Activated T-cell treated with anti-CD3 and anti-CD28 coated beads, Interleukin-2, amount 50 U/mL, for 72 hours (primary cell): ENCODE measurements around the gene FAAP20. TPM values are rescaled to one million over a fixed set of nuclear protein-coding genes. Genes with fewer than 3 reads are reported as not detected.

ENCODE experiments used
- ATAC-seq, 2 donors: fragments of 150-1000 bp; cut with Tn5 transposase; replicated peaks in 1 of 2; 2 replicates each; pipeline ENCODE4 v1.10.0; 2021; ENCODE audit warnings: moderate library complexity in 2 of 2, mild to moderate bottlenecking in 1 of 2
- DNase-seq, 2 donors: peaks; one replicate each; pipeline ENCODE4 v3.0.0; 2021 to 2022; ENCODE audit warnings: mixed read lengths in 1 of 2
- H3K27ac Mint-ChIP-seq: one replicate; pipeline ENCODE4 v1.8.0; 2022; ENCODE audit warnings: mild to moderate bottlenecking, moderate library complexity, mixed read lengths
- H3K27me3 Mint-ChIP-seq: one replicate; pipeline ENCODE4 v1.8.0; 2022; ENCODE audit warnings: low read depth, mixed read lengths
- H3K36me3 Mint-ChIP-seq, 2 donors: one replicate each; pipeline ENCODE4 v1.8.0; 2022; ENCODE audit warnings: mixed read lengths in 2 of 2, mild to moderate bottlenecking in 1 of 2; ENCODE audit not compliant: insufficient read depth in 2 of 2
- H3K4me1 Mint-ChIP-seq: one replicate; pipeline ENCODE4 v1.8.0; 2022; ENCODE audit warnings: low read depth, mixed read lengths
- H3K4me3 Mint-ChIP-seq, 2 donors: one replicate each; pipeline ENCODE4 v1.8.0; 2022; ENCODE audit warnings: mild to moderate bottlenecking in 2 of 2, mixed read lengths in 2 of 2, moderate library complexity in 2 of 2
- H3K9me3 Mint-ChIP-seq, 2 donors: one replicate each; pipeline ENCODE4 v1.8.0; 2022; ENCODE audit warnings: mixed read lengths in 2 of 2
- total RNA-seq, 2 donors: library from RNA; stranded (reverse); gene quantifications; one replicate each; pipeline ENCODE4 v1.2.3, GENCODE V29; 2022

Gene FAAP20
- total RNA-seq, 2 donors from 2014 or later = 74.6 to 80.4 TPM

GRCh38 chr1:2234762-2235113 lies 40.2 kb upstream of the FAAP20 start:
- H3K4me1 Mint-ChIP-seq = peaks cover 84% of the 10 kb centered on the region
- ATAC-seq = peak in 1 of 2 donors; percentile 18

GRCh38 chr1:2233997-2234761 lies 39.6 kb upstream of the FAAP20 start:
- Mint-ChIP-seq H3K4me1 (peaks cover 79% of the 10 kb centered on the region), H3K4me3 (peak overlapping the region; percentile 92), H3K9me3 (no peaks in the 10 kb centered on the region), H3K27me3 (no peaks in the 10 kb centered on the region), H3K36me3 (peaks cover 6 to 8% of the 10 kb centered on the region in 2 donors), H3K27ac (peak overlapping the region; percentile 92)
- ATAC-seq (peak; percentile 57 to 64), DNase-seq (peak; percentile 65 to 74)

More at GRCh38 chr1:2234762-2235113, 40.2 kb upstream of the FAAP20 start:
- DNase-seq = no peak
- H3K27me3 Mint-ChIP-seq = no peaks in the 10 kb centered on the region
- H3K4me3 Mint-ChIP-seq = peak overlapping the region; percentile 92
- H3K9me3 Mint-ChIP-seq = no peaks in the 10 kb centered on the region
- H3K27ac Mint-ChIP-seq = peak overlapping the region; percentile 92
- H3K36me3 Mint-ChIP-seq = peaks cover 4 to 6% of the 10 kb centered on the region in 2 donors

GRCh38 chr1:2233468-2233867 lies 38.9 kb upstream of the FAAP20 start:
- H3K4me3 Mint-ChIP-seq = peak overlapping the region; percentile 92
- peaks cover 73% of the 10 kb centered on the region for H3K4me1 Mint-ChIP-seq
- H3K36me3 Mint-ChIP-seq = peaks cover 8 to 10% of the 10 kb centered on the region in 2 donors
- no peak for DNase-seq
- ATAC-seq = no peak
- H3K9me3 Mint-ChIP-seq = no peaks in the 10 kb centered on the region
- no peaks in the 10 kb centered on the region for H3K27me3 Mint-ChIP-seq
- H3K27ac Mint-ChIP-seq = no peak overlapping the region

GRCh38 chr1:2232916-2233438 lies 38.4 kb upstream of the FAAP20 start:
- no peaks in the 10 kb centered on the region for H3K27me3 Mint-ChIP-seq
- peaks cover 8 to 10% of the 10 kb centered on the region in 2 donors for H3K36me3 Mint-ChIP-seq
- no peak for ATAC-seq
- no peak for DNase-seq
- peaks cover 73% of the 10 kb centered on the region for H3K4me1 Mint-ChIP-seq
- no peaks in the 10 kb centered on the region for H3K9me3 Mint-ChIP-seq
- H3K27ac Mint-ChIP-seq = peak overlapping the region; percentile 26
- peak overlapping the region; percentile 92 for H3K4me3 Mint-ChIP-seq

GRCh38 chr1:2232255-2232915 lies 37.8 kb upstream of the FAAP20 start:
- Mint-ChIP-seq H3K27ac (peak overlapping the region; percentile 84), H3K4me3 (peak overlapping the region; percentile 92), H3K36me3 (peaks cover 8 to 10% of the 10 kb centered on the region in 2 donors), H3K4me1 (peaks cover 68% of the 10 kb centered on the region), H3K9me3 (no peaks in the 10 kb centered on the region), H3K27me3 (no peaks in the 10 kb centered on the region)
- DNase-seq (no peak), ATAC-seq (no peak)

GRCh38 chr1:2231532-2232254 lies 37.1 kb upstream of the FAAP20 start:
- Mint-ChIP-seq H3K9me3 (no peaks in the 10 kb centered on the region), H3K4me3 (peak overlapping the region; percentile 92), H3K27ac (peak overlapping the region; percentile 84), H3K27me3 (no peaks in the 10 kb centered on the region), H3K36me3 (peaks cover 8 to 10% of the 10 kb centered on the region in 2 donors), H3K4me1 (peaks cover 61% of the 10 kb centered on the region)
- ATAC-seq = peak; percentile 16 to 25
- peak; percentile 76 to 81 for DNase-seq

- ATAC-seq = no peak
- Mint-ChIP-seq H3K4me1 (peaks cover 54% of the 10 kb centered on the region), H3K27me3 (no peaks in the 10 kb centered on the region), H3K27ac (peak overlapping the region; percentile 93), H3K4me3 (peak overlapping the region; percentile 92), H3K36me3 (peaks cover 8 to 10% of the 10 kb centered on the region in 2 donors), H3K9me3 (no peaks in the 10 kb centered on the region)
- DNase-seq = peak; percentile 56 to 58
These were observed 36.4 kb upstream of the FAAP20 start for GRCh38 chr1:2230781-2231531.

GRCh38 chr1:2229911-2230731 lies 35.5 kb upstream of the FAAP20 start:
- ATAC-seq = no peak
- peaks cover 45% of the 10 kb centered on the region for H3K4me1 Mint-ChIP-seq

GRCh38 chr1:2229037-2229864 lies 34.7 kb upstream of the FAAP20 start:
- Mint-ChIP-seq H3K9me3 (no peaks in the 10 kb centered on the region), H3K27ac (peak overlapping the region; percentile 94), H3K4me1 (peaks cover 37% of the 10 kb centered on the region), H3K36me3 (peaks cover 8 to 10% of the 10 kb centered on the region in 2 donors), H3K27me3 (no peaks in the 10 kb centered on the region), H3K4me3 (peak overlapping the region; percentile 92)
- peak; percentile 70 to 74 for DNase-seq
- peak; percentile 20 to 27 for ATAC-seq

More at GRCh38 chr1:2229911-2230731, 35.5 kb upstream of the FAAP20 start:
- peak overlapping the region; percentile 92 for H3K4me3 Mint-ChIP-seq
- peak overlapping the region; percentile 93 for H3K27ac Mint-ChIP-seq
- peaks cover 8 to 10% of the 10 kb centered on the region in 2 donors for H3K36me3 Mint-ChIP-seq
- no peaks in the 10 kb centered on the region for H3K27me3 Mint-ChIP-seq
- H3K9me3 Mint-ChIP-seq = no peaks in the 10 kb centered on the region
- peak in 1 of 2 donors; percentile 31 for DNase-seq

- Mint-ChIP-seq H3K4me3 (peak overlapping the region; percentile 92), H3K27me3 (no peaks in the 10 kb centered on the region), H3K27ac (peak overlapping the region; percentile 94), H3K9me3 (no peaks in the 10 kb centered on the region), H3K36me3 (peaks cover 8 to 10% of the 10 kb centered on the region in 2 donors), H3K4me1 (peaks cover 32% of the 10 kb centered on the region)
- ATAC-seq = no peak
- peak in 1 of 2 donors; percentile 49 for DNase-seq
These were observed 34.1 kb upstream of the FAAP20 start for GRCh38 chr1:2228694-2229036.

- Mint-ChIP-seq H3K27me3 (no peaks in the 10 kb centered on the region), H3K27ac (peak within 1 kb of the TSS; percentile 94)
- ATAC-seq = no peak
These were observed 33.6 kb upstream of the FAAP20 start, which contains the start of gene SKI for GRCh38 chr1:2228157-2228594. SKI (plus strand) TSS chr1:2228319; CDS start chr1:2228767, 448 bp downstream.

More at GRCh38 chr1:2228157-2228594, 33.6 kb upstream of the FAAP20 start, which contains the start of gene SKI:
- peak within 1 kb of the TSS; percentile 92 for H3K4me3 Mint-ChIP-seq
- no peaks in the 10 kb centered on the region for H3K9me3 Mint-ChIP-seq
- peaks cover 27% of the 10 kb centered on the region for H3K4me1 Mint-ChIP-seq
- no peak for DNase-seq
- peaks cover 8 to 10% of the 10 kb centered on the region in 2 donors for H3K36me3 Mint-ChIP-seq
